WTC11 (cell line): ENCODE measurements around the gene SULT1C2. TPM values are rescaled to one million over a fixed set of nuclear protein-coding genes. Genes with fewer than 3 reads are reported as not detected.

Experiments
- ATAC-seq: fragments of 200-7000 bp; cut with Tn5 transposase; 2 replicates; pipeline ENCODE4 v1.10.0; 2021; ENCODE audit warnings: mild to moderate bottlenecking, moderate library complexity
- CTCF ChIA-PET: fragments of 300-600 bp; sonication (Branson Sonifier 250); formaldehyde crosslinking; loops from one replicate; lab custom pipeline; 2021; ENCODE audit warnings: antibody characterized with exemption; lab: Charles Lee
- POLR2A ChIA-PET: fragments of 350-600 bp; sonication (Branson Sonifier 250); formaldehyde crosslinking; loops from one replicate; lab custom pipeline; 2021; ENCODE audit warnings: antibody characterized with exemption; lab: Charles Lee
- DNase-seq: peaks from one replicate; pipeline ENCODE4 v3.0.0; 2021; ENCODE audit warnings: low spot score
- H3K27ac Mint-ChIP-seq: 2 replicates; pipeline ENCODE4 v1.8.0; 2021; ENCODE audit warnings: mixed read lengths
- H3K27me3 Mint-ChIP-seq: 2 replicates; pipeline ENCODE4 v1.8.0; 2021; ENCODE audit warnings: low read depth, mild to moderate bottlenecking, moderate library complexity, mixed read lengths
- H3K36me3 Mint-ChIP-seq: 2 replicates; pipeline ENCODE4 v1.8.0; 2021; ENCODE audit warnings: mixed read lengths
- H3K4me1 Mint-ChIP-seq: 2 replicates; pipeline ENCODE4 v1.8.0; 2022; ENCODE audit warnings: mixed read lengths
- H3K4me3 Mint-ChIP-seq: 2 replicates; pipeline ENCODE4 v1.8.0; 2021; ENCODE audit warnings: mild to moderate bottlenecking, moderate library complexity, mixed read lengths
- H3K9me3 Mint-ChIP-seq: 2 replicates; pipeline ENCODE4 v1.8.0; 2021; ENCODE audit warnings: mixed read lengths
- E2F1 ChIP-seq: sonication (generic); formaldehyde crosslinking; IDR thresholded peaks from 2 replicates; pipeline ENCODE4 v1.8.0; 2022; ENCODE audit warnings: mild to moderate bottlenecking, missing genetic modification reagents
- FOXP1 ChIP-seq: sonication (generic); formaldehyde crosslinking; IDR thresholded peaks from 2 replicates; pipeline ENCODE4 v1.8.0; 2022; ENCODE audit warnings: missing genetic modification reagents, mild to moderate bottlenecking, moderate library complexity, borderline replicate concordance
- NFE2L1 ChIP-seq: sonication (generic); formaldehyde crosslinking; IDR thresholded peaks from 2 replicates; pipeline ENCODE4 v1.8.1; 2023; ENCODE audit warnings: missing genetic modification reagents
- SMAD4 ChIP-seq: sonication (generic); formaldehyde crosslinking; IDR thresholded peaks from 2 replicates; pipeline ENCODE4 v1.8.0; 2022; ENCODE audit warnings: mild to moderate bottlenecking, missing genetic modification reagents
- ZNF138 ChIP-seq: sonication (generic); formaldehyde crosslinking; conservative IDR thresholded peaks from 2 replicates; pipeline ENCODE4 v1.8.1; 2022; ENCODE audit warnings: mild to moderate bottlenecking, moderate library complexity, missing genetic modification reagents
- ZNF425 ChIP-seq: fragments of 250-450 bp; sonication (Bioruptor Pico); conservative IDR thresholded peaks from 2 replicates; pipeline ENCODE4 v1.9.0; 2021; ENCODE audit warnings: mild to moderate bottlenecking
- total RNA-seq: library from RNA; stranded (reverse); gene quantifications from 3 replicates; pipeline ENCODE4 v1.2.3, GENCODE V29; 2021
- TF ChIP-seq, protein P1 (sequence below): sonication (generic); formaldehyde crosslinking; IDR thresholded peaks from 2 replicates; pipeline ENCODE4 v1.8.0; 2022; ENCODE audit warnings: mild to moderate bottlenecking, missing genetic modification reagents
- TF ChIP-seq, protein P2 (sequence below): sonication (generic); formaldehyde crosslinking; IDR thresholded peaks from 2 replicates; pipeline ENCODE4 v1.8.0; 2022; ENCODE audit warnings: mild to moderate bottlenecking, missing genetic modification reagents
- TF ChIP-seq, protein P3 (sequence below): sonication (generic); formaldehyde crosslinking; IDR thresholded peaks from 2 replicates; pipeline ENCODE4 v1.8.0; 2023; ENCODE audit warnings: missing genetic modification reagents, mild to moderate bottlenecking, borderline replicate concordance
- TF ChIP-seq, protein P4 (sequence below): sonication (generic); formaldehyde crosslinking; IDR thresholded peaks from 2 replicates; pipeline ENCODE4 v1.8.0; 2022; ENCODE audit warnings: mild to moderate bottlenecking, missing genetic modification reagents
- TF ChIP-seq, protein P5 (sequence below): sonication (generic); formaldehyde crosslinking; IDR thresholded peaks from 2 replicates; pipeline ENCODE4 v1.8.1; 2023; ENCODE audit warnings: mild to moderate bottlenecking, missing genetic modification reagents, borderline replicate concordance

Gene SULT1C2
- total RNA-seq, 1 experiment from 2014 or later, result 2.2 TPM

GRCh38 chr2:108270346-108270745 is 18.3 kb upstream of the SULT1C2 start:
- H3K9me3 Mint-ChIP-seq, result peaks cover 7% of the 10 kb centered on the region
- TF ChIP-seq ZNF425 (CRISPR knock-in tag), result no peak
- TF ChIP-seq, protein P1, sequence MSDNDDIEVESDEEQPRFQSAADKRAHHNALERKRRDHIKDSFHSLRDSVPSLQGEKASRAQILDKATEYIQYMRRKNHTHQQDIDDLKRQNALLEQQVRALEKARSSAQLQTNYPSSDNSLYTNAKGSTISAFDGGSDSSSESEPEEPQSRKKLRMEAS, result no peak
- no peak for TF ChIP-seq E2F1 (CRISPR knock-in tag)
- TF ChIP-seq, protein P2, sequence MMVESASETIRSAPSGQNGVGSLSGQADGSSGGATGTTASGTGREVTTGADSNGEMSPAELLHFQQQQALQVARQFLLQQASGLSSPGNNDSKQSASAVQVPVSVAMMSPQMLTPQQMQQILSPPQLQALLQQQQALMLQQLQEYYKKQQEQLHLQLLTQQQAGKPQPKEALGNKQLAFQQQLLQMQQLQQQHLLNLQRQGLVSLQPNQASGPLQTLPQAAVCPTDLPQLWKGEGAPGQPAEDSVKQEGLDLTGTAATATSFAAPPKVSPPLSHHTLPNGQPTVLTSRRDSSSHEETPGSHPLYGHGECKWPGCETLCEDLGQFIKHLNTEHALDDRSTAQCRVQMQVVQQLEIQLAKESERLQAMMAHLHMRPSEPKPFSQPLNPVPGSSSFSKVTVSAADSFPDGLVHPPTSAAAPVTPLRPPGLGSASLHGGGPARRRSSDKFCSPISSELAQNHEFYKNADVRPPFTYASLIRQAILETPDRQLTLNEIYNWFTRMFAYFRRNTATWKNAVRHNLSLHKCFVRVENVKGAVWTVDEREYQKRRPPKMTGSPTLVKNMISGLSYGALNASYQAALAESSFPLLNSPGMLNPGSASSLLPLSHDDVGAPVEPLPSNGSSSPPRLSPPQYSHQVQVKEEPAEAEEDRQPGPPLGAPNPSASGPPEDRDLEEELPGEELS (CRISPR knock-in tag), result no peak
- TF ChIP-seq, protein P3, sequence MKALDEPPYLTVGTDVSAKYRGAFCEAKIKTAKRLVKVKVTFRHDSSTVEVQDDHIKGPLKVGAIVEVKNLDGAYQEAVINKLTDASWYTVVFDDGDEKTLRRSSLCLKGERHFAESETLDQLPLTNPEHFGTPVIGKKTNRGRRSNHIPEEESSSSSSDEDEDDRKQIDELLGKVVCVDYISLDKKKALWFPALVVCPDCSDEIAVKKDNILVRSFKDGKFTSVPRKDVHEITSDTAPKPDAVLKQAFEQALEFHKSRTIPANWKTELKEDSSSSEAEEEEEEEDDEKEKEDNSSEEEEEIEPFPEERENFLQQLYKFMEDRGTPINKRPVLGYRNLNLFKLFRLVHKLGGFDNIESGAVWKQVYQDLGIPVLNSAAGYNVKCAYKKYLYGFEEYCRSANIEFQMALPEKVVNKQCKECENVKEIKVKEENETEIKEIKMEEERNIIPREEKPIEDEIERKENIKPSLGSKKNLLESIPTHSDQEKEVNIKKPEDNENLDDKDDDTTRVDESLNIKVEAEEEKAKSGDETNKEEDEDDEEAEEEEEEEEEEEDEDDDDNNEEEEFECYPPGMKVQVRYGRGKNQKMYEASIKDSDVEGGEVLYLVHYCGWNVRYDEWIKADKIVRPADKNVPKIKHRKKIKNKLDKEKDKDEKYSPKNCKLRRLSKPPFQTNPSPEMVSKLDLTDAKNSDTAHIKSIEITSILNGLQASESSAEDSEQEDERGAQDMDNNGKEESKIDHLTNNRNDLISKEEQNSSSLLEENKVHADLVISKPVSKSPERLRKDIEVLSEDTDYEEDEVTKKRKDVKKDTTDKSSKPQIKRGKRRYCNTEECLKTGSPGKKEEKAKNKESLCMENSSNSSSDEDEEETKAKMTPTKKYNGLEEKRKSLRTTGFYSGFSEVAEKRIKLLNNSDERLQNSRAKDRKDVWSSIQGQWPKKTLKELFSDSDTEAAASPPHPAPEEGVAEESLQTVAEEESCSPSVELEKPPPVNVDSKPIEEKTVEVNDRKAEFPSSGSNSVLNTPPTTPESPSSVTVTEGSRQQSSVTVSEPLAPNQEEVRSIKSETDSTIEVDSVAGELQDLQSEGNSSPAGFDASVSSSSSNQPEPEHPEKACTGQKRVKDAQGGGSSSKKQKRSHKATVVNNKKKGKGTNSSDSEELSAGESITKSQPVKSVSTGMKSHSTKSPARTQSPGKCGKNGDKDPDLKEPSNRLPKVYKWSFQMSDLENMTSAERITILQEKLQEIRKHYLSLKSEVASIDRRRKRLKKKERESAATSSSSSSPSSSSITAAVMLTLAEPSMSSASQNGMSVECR (CRISPR knock-in tag), result no peak
- ATAC-seq (no peak), DNase-seq (no peak)
- H3K27me3 Mint-ChIP-seq, result no peaks in the 10 kb centered on the region; the same call in 1 of the 2 replicates
- ChIA-PET POLR2A (no interaction called here), CTCF (no interaction called here)
- H3K4me1 Mint-ChIP-seq, result no peaks in the 10 kb centered on the region
- H3K4me3 Mint-ChIP-seq, result no peak overlapping the region
- no peaks in the 10 kb centered on the region for H3K36me3 Mint-ChIP-seq
- H3K27ac Mint-ChIP-seq, result no peak overlapping the region

GRCh38 chr2:108270768-108271506 is 17.8 kb upstream of the SULT1C2 start:
- Mint-ChIP-seq H3K4me1 (no peaks in the 10 kb centered on the region), H3K27me3 (no peaks in the 10 kb centered on the region; the same call in 1 of the 2 replicates), H3K9me3 (peaks cover 7% of the 10 kb centered on the region)
- ATAC-seq (no peak), DNase-seq (no peak)
- CTCF ChIA-PET, result no interaction called here
- TF ChIP-seq SMAD4 (CRISPR knock-in tag), result no peak
- TF ChIP-seq, all 79 proteins: peak for 0
- no peaks in the 10 kb centered on the region for H3K36me3 Mint-ChIP-seq
- no peak overlapping the region for H3K4me3 Mint-ChIP-seq
- no peak overlapping the region for H3K27ac Mint-ChIP-seq
- POLR2A ChIA-PET, result no interaction called here

GRCh38 chr2:108271691-108272253 is 16.9 kb upstream of the SULT1C2 start:
- ChIA-PET CTCF (no interaction called here), POLR2A (no interaction called here)
- ATAC-seq (no peak), DNase-seq (no peak)
- Mint-ChIP-seq H3K4me1 (no peaks in the 10 kb centered on the region), H3K27me3 (no peaks in the 10 kb centered on the region; the same call in 1 of the 2 replicates), H3K27ac (no peak overlapping the region; the same call in 1 of the 2 replicates), H3K36me3 (no peaks in the 10 kb centered on the region), H3K9me3 (peaks cover 7% of the 10 kb centered on the region), H3K4me3 (no peak overlapping the region)
- TF ChIP-seq, protein P4, sequence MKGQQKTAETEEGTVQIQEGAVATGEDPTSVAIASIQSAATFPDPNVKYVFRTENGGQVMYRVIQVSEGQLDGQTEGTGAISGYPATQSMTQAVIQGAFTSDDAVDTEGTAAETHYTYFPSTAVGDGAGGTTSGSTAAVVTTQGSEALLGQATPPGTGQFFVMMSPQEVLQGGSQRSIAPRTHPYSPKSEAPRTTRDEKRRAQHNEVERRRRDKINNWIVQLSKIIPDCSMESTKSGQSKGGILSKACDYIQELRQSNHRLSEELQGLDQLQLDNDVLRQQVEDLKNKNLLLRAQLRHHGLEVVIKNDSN (CRISPR knock-in tag), result no peak
- TF ChIP-seq ZNF138 (CRISPR knock-in tag) (no peak), FOXP1 (no peak), NFE2L1 (CRISPR knock-in tag) (no peak), E2F1 (CRISPR knock-in tag) (no peak)
- TF ChIP-seq, protein P5, sequence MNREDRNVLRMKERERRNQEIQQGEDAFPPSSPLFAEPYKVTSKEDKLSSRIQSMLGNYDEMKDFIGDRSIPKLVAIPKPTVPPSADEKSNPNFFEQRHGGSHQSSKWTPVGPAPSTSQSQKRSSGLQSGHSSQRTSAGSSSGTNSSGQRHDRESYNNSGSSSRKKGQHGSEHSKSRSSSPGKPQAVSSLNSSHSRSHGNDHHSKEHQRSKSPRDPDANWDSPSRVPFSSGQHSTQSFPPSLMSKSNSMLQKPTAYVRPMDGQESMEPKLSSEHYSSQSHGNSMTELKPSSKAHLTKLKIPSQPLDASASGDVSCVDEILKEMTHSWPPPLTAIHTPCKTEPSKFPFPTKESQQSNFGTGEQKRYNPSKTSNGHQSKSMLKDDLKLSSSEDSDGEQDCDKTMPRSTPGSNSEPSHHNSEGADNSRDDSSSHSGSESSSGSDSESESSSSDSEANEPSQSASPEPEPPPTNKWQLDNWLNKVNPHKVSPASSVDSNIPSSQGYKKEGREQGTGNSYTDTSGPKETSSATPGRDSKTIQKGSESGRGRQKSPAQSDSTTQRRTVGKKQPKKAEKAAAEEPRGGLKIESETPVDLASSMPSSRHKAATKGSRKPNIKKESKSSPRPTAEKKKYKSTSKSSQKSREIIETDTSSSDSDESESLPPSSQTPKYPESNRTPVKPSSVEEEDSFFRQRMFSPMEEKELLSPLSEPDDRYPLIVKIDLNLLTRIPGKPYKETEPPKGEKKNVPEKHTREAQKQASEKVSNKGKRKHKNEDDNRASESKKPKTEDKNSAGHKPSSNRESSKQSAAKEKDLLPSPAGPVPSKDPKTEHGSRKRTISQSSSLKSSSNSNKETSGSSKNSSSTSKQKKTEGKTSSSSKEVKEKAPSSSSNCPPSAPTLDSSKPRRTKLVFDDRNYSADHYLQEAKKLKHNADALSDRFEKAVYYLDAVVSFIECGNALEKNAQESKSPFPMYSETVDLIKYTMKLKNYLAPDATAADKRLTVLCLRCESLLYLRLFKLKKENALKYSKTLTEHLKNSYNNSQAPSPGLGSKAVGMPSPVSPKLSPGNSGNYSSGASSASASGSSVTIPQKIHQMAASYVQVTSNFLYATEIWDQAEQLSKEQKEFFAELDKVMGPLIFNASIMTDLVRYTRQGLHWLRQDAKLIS, result no peak
